Measurements from ENCODE around the gene SH3GL1.
A peak's percentile ranks its signal among the peaks of the same experiment; 100 is the strongest.

Gene SH3GL1

GRCh38 chr19:4391306-4391693 is 9.0 kb downstream of the SH3GL1 start:
- Histone ChIP-seq H3K27ac (ENCODE audit: low read length) (no peak overlapping the region), H3K9me3 (ENCODE audit: insufficient read depth, low read length, severe bottlenecking) (no peaks in the 10 kb centered on the region)

GRCh38 chr19:4390567-4391305 is 9.6 kb downstream of the SH3GL1 start:
- peaks cover 94% of the 10 kb centered on the region for H3K79me2 ChIP-seq (ENCODE audit: insufficient read depth, low read length)
- H3K36me3 ChIP-seq (ENCODE audit: insufficient read depth, low read length) = peaks cover 33% of the 10 kb centered on the region
- no peak overlapping the region for H3K4me3 ChIP-seq (ENCODE audit: low read depth in 1 of 2, low read length in 2 of 2)
- no peaks in the 10 kb centered on the region for H3K9me3 ChIP-seq (ENCODE audit: insufficient read depth, low read length, severe bottlenecking)
- no peak overlapping the region for H3K27ac ChIP-seq (ENCODE audit: low read length)
- H4K20me1 ChIP-seq (ENCODE audit: insufficient read depth, low read length) = peaks cover 79% of the 10 kb centered on the region
- no peak for ATAC-seq (ENCODE audit: insufficient read depth, low read depth)
- H3K4me1 ChIP-seq (ENCODE audit: insufficient read depth, low read length) = no peaks in the 10 kb centered on the region
- no peak for TF ChIP-seq EZH2 (IDR thresholded peaks at IDR 0.05; ENCODE audit: borderline replicate concordance, low read depth, low read length, severe bottlenecking)
- no peak for TF ChIP-seq CTCF (IDR thresholded peaks at IDR 0.05; ENCODE audit: borderline replicate concordance, extremely low read depth, low read length, poor library complexity, severe bottlenecking)
- H3K4me2 ChIP-seq (ENCODE audit: insufficient read depth, low read length) = no peak overlapping the region
- no peak overlapping the region for H3K9ac ChIP-seq (ENCODE audit: low read depth, low read length)
- no peak for DNase-seq
- no peak overlapping the region for H2AFZ ChIP-seq (ENCODE audit: low read depth, low read length)
- no peaks in the 10 kb centered on the region for H3K27me3 ChIP-seq (ENCODE audit: insufficient read depth, low read length, poor library complexity)

More at GRCh38 chr19:4391306-4391693, 9.0 kb downstream of the SH3GL1 start:
- no peaks in the 10 kb centered on the region for H3K27me3 ChIP-seq (ENCODE audit: insufficient read depth, low read length, poor library complexity)
- H3K4me1 ChIP-seq (ENCODE audit: insufficient read depth, low read length) = no peaks in the 10 kb centered on the region
- DNase-seq (no peak), ATAC-seq (ENCODE audit: insufficient read depth, low read depth) (no peak)
- no peak overlapping the region; the same call in 1 of the 2 replicates for H3K9ac ChIP-seq (ENCODE audit: low read depth, low read length)
- TF ChIP-seq CTCF (IDR thresholded peaks at IDR 0.05; ENCODE audit: borderline replicate concordance, extremely low read depth, low read length, poor library complexity, severe bottlenecking) (no peak), EZH2 (IDR thresholded peaks at IDR 0.05; ENCODE audit: borderline replicate concordance, low read depth, low read length, severe bottlenecking) (no peak)
- peaks cover 35% of the 10 kb centered on the region for H3K36me3 ChIP-seq (ENCODE audit: insufficient read depth, low read length)
- H3K79me2 ChIP-seq (ENCODE audit: insufficient read depth, low read length) = peaks cover 94% of the 10 kb centered on the region
- H3K4me2 ChIP-seq (ENCODE audit: insufficient read depth, low read length) = no peak overlapping the region
- H4K20me1 ChIP-seq (ENCODE audit: insufficient read depth, low read length) = peaks cover 75% of the 10 kb centered on the region
- no peak overlapping the region for H3K4me3 ChIP-seq (ENCODE audit: low read depth in 1 of 2, low read length in 2 of 2)
- no peak overlapping the region for H2AFZ ChIP-seq (ENCODE audit: low read depth, low read length)

GRCh38 chr19:4390017-4390566 is 10.3 kb downstream of the SH3GL1 start:
- no peak overlapping the region for H3K9ac ChIP-seq (ENCODE audit: low read depth, low read length)
- no peaks in the 10 kb centered on the region for H3K27me3 ChIP-seq (ENCODE audit: insufficient read depth, low read length, poor library complexity)
- ATAC-seq (ENCODE audit: insufficient read depth, low read depth) (0 out of 3 replicates have a peak, but pooled peaks have one; percentile 19), DNase-seq (no peak)
- no peak overlapping the region for H2AFZ ChIP-seq (ENCODE audit: low read depth, low read length)
- H3K79me2 ChIP-seq (ENCODE audit: insufficient read depth, low read length) = peaks cover 96% of the 10 kb centered on the region
- peak overlapping the region; percentile 35; the same call in 1 of the 2 replicates for H3K27ac ChIP-seq (ENCODE audit: low read length)
- no peak for TF ChIP-seq EZH2 (IDR thresholded peaks at IDR 0.05; ENCODE audit: borderline replicate concordance, low read depth, low read length, severe bottlenecking)
- no peak for TF ChIP-seq CTCF (IDR thresholded peaks at IDR 0.05; ENCODE audit: borderline replicate concordance, extremely low read depth, low read length, poor library complexity, severe bottlenecking)
- H3K4me3 ChIP-seq (ENCODE audit: low read depth in 1 of 2, low read length in 2 of 2) = no peak overlapping the region
- no peaks in the 10 kb centered on the region for H3K4me1 ChIP-seq (ENCODE audit: insufficient read depth, low read length)
- H3K36me3 ChIP-seq (ENCODE audit: insufficient read depth, low read length) = peaks cover 30% of the 10 kb centered on the region
- H3K4me2 ChIP-seq (ENCODE audit: insufficient read depth, low read length) = no peak overlapping the region
- H3K9me3 ChIP-seq (ENCODE audit: insufficient read depth, low read length, severe bottlenecking) = no peaks in the 10 kb centered on the region
- H4K20me1 ChIP-seq (ENCODE audit: insufficient read depth, low read length) = peaks cover 81% of the 10 kb centered on the region

Measured in DND-41 (cell line).